Measurements from ENCODE around the gene LRRC8A. TPM values are rescaled to one million over a fixed set of nuclear protein-coding genes. Genes with fewer than 3 reads are reported as not detected.
A peak's percentile ranks its signal among the peaks of the same experiment; 100 is the strongest.

LRRC8A gene
- total and polyA plus RNA-seq, 2 of the 13 experiments (the other 11 are each of a cell fraction or from before 2014, with no cell fraction given): 16.1 to 40.6 TPM

- TF ChIP-seq ELF3 (CRISPR knock-in tag; IDR thresholded peaks at IDR 0.05) (no peak), NR0B2 (CRISPR knock-in tag; IDR thresholded peaks at IDR 0.05) (no peak), ZFP82 (CRISPR knock-in tag; IDR thresholded peaks at IDR 0.05; ENCODE audit: borderline replicate concordance) (no peak), POGK (CRISPR knock-in tag; conservative IDR thresholded peaks at IDR 0.05) (no peak), TOPORS (CRISPR knock-in tag; IDR thresholded peaks at IDR 0.05) (no peak), ZNF557 (CRISPR knock-in tag; IDR thresholded peaks at IDR 0.05) (no peak), MXD4 (CRISPR knock-in tag; IDR thresholded peaks at IDR 0.05) (no peak), ZBTB39 (CRISPR knock-in tag; IDR thresholded peaks at IDR 0.05) (0 out of 2 replicates have a peak, but pooled peaks have one; percentile 60), PPARG (CRISPR knock-in tag; conservative IDR thresholded peaks at IDR 0.05) (no peak), POLR2G (IDR thresholded peaks at IDR 0.05; ENCODE audit: low read depth, low read length) (no peak), TEAD2 (CRISPR knock-in tag; IDR thresholded peaks at IDR 0.05) (no peak), FOXJ3 (CRISPR knock-in tag; IDR thresholded peaks at IDR 0.05; ENCODE audit: borderline replicate concordance) (no peak), ZNF235 (CRISPR knock-in tag; IDR thresholded peaks at IDR 0.05; ENCODE audit: borderline replicate concordance) (peak; percentile 87; the same call in 1 of the 2 replicates), ZNF777 (CRISPR knock-in tag; IDR thresholded peaks at IDR 0.05) (no peak), PHF21A (CRISPR knock-in tag; IDR thresholded peaks at IDR 0.05) (no peak), DR1 (CRISPR knock-in tag; IDR thresholded peaks at IDR 0.05) (no peak; the same call in 1 of the 2 replicates), ZNF609 (CRISPR knock-in tag; IDR thresholded peaks at IDR 0.05; ENCODE audit: borderline replicate concordance) (no peak; the same call in 1 of the 2 replicates), ZMYM4 (CRISPR knock-in tag; IDR thresholded peaks at IDR 0.05) (no peak), ZNF567 (CRISPR knock-in tag; IDR thresholded peaks at IDR 0.05; ENCODE audit: borderline replicate concordance) (no peak)
- TF ChIP-seq, protein P1, sequence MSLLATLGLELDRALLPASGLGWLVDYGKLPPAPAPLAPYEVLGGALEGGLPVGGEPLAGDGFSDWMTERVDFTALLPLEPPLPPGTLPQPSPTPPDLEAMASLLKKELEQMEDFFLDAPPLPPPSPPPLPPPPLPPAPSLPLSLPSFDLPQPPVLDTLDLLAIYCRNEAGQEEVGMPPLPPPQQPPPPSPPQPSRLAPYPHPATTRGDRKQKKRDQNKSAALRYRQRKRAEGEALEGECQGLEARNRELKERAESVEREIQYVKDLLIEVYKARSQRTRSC (CRISPR knock-in tag; IDR thresholded peaks at IDR 0.05; ENCODE audit: low read depth): no peak
Observed at GRCh38 chr9:128947277-128947526, 65.3 kb downstream of the LRRC8A start (continued).
